HEK293T (cell line): Measurements from ENCODE around the gene PLCB1.

Source experiments
- ARNT ChIP-seq: fragments of 450-650 bp; IDR thresholded peaks from 2 replicates; pipeline ENCODE4 v1.6.1; 2017; ENCODE audit warnings: mild to moderate bottlenecking
- FOXM1 ChIP-seq: fragments of 450-650 bp; IDR thresholded peaks from 2 replicates; pipeline ENCODE4 v1.6.1; 2017; ENCODE audit warnings: mild to moderate bottlenecking, borderline replicate concordance
- HDGF ChIP-seq: fragments of 450-650 bp; IDR thresholded peaks from 2 replicates; pipeline ENCODE4 v1.6.1; 2017; ENCODE audit warnings: antibody characterized with exemption, borderline replicate concordance
- LEF1 ChIP-seq: fragments of 450-650 bp; IDR thresholded peaks from 2 replicates; pipeline ENCODE4 v1.6.1; 2017; ENCODE audit warnings: mild to moderate bottlenecking, borderline replicate concordance
- NFRKB ChIP-seq: fragments of 450-650 bp; IDR thresholded peaks from 2 replicates; pipeline ENCODE4 v1.6.1; 2016; ENCODE audit warnings: mild to moderate bottlenecking, moderate library complexity
- SP1 ChIP-seq: fragments of 450-650 bp; IDR thresholded peaks from 2 replicates; pipeline ENCODE4 v1.6.1; 2017
- TARDBP ChIP-seq: fragments of 450-650 bp; IDR thresholded peaks from 2 replicates; pipeline ENCODE4 v1.6.1; 2016

GRCh38 chr20:8470156-8470555 lies 338.1 kb downstream of the PLCB1 start:
- TF ChIP-seq SP1 (no peak), ARNT (no peak), FOXM1 (no peak), LEF1 (no peak), TARDBP (no peak), NFRKB (no peak), HDGF (no peak)
